ENCODE results near the gene NAT9.

NAT9 gene

GRCh38 chr17:74769856-74770497 lies 6.2 kb downstream of the NAT9 start:
- H3K4me1 Mint-ChIP-seq (ENCODE audit: low read depth in 2 of 2), result peaks cover 37 to 43% of the 10 kb centered on the region in 2 donors
- no peaks in the 10 kb centered on the region for H3K9me3 Mint-ChIP-seq
- no peak for DNase-seq
- peak overlapping the region; percentile 77 to 93 for H3K27ac Mint-ChIP-seq
- no peaks in the 10 kb centered on the region for H3K27me3 Mint-ChIP-seq
- peak overlapping the region in 1 of 2 donors; percentile 10 for H3K4me3 Mint-ChIP-seq
- no peak for ATAC-seq (replicated peaks)
- peaks cover 72% of the 10 kb centered on the region for H3K36me3 Mint-ChIP-seq (ENCODE audit: insufficient read depth)

GRCh38 chr17:74769266-74769855 lies 6.8 kb downstream of the NAT9 start:
- Mint-ChIP-seq H3K27me3 (no peaks in the 10 kb centered on the region), H3K36me3 (ENCODE audit: insufficient read depth) (peaks cover 79% of the 10 kb centered on the region), H3K9me3 (no peaks in the 10 kb centered on the region), H3K4me3 (no peak overlapping the region), H3K4me1 (ENCODE audit: low read depth in 2 of 2) (peaks cover 41 to 47% of the 10 kb centered on the region in 2 donors), H3K27ac (peak overlapping the region; percentile 92 to 93)
- DNase-seq (no peak), ATAC-seq (replicated peaks) (no peak)

- peaks cover 85% of the 10 kb centered on the region for H3K36me3 Mint-ChIP-seq (ENCODE audit: insufficient read depth)
- peaks cover 43 to 47% of the 10 kb centered on the region in 2 donors for H3K4me1 Mint-ChIP-seq (ENCODE audit: low read depth in 2 of 2)
- no peak for ATAC-seq (replicated peaks)
- H3K27me3 Mint-ChIP-seq, result no peaks in the 10 kb centered on the region
- no peak for DNase-seq
- H3K27ac Mint-ChIP-seq, result peak overlapping the region; percentile 18 to 92
- H3K4me3 Mint-ChIP-seq, result no peak overlapping the region
- H3K9me3 Mint-ChIP-seq, result no peaks in the 10 kb centered on the region
Measured at GRCh38 chr17:74768763-74769114, 7.4 kb downstream of the NAT9 start.

GRCh38 chr17:74768069-74768762 lies 7.9 kb downstream of the NAT9 start:
- Mint-ChIP-seq H3K27me3 (no peaks in the 10 kb centered on the region), H3K4me3 (no peak overlapping the region), H3K4me1 (ENCODE audit: low read depth in 2 of 2) (peaks cover 44 to 47% of the 10 kb centered on the region in 2 donors), H3K36me3 (ENCODE audit: insufficient read depth) (peaks cover 88% of the 10 kb centered on the region), H3K9me3 (no peaks in the 10 kb centered on the region), H3K27ac (peak overlapping the region; percentile 82 to 92)
- DNase-seq (no peak), ATAC-seq (replicated peaks) (no peak)

- peak overlapping the region; percentile 38 to 82 for H3K27ac Mint-ChIP-seq
- no peaks in the 10 kb centered on the region for H3K9me3 Mint-ChIP-seq
- no peaks in the 10 kb centered on the region for H3K27me3 Mint-ChIP-seq
- H3K4me1 Mint-ChIP-seq (ENCODE audit: low read depth in 2 of 2), result peaks cover 40 to 45% of the 10 kb centered on the region in 2 donors
- peaks cover 93% of the 10 kb centered on the region for H3K36me3 Mint-ChIP-seq (ENCODE audit: insufficient read depth)
- no peak for ATAC-seq (replicated peaks)
- no peak overlapping the region for H3K4me3 Mint-ChIP-seq
- DNase-seq, result no peak
Measured at GRCh38 chr17:74767111-74767516, 9.0 kb downstream of the NAT9 start.

GRCh38 chr17:74766413-74766812 lies 9.7 kb downstream of the NAT9 start:
- DNase-seq (no peak), ATAC-seq (replicated peaks) (no peak)
- H3K27ac Mint-ChIP-seq, result peak overlapping the region; percentile 64 to 82
- H3K27me3 Mint-ChIP-seq, result no peaks in the 10 kb centered on the region
- H3K36me3 Mint-ChIP-seq (ENCODE audit: insufficient read depth), result peaks cover 86% of the 10 kb centered on the region
- no peak overlapping the region for H3K4me3 Mint-ChIP-seq
- no peaks in the 10 kb centered on the region for H3K9me3 Mint-ChIP-seq
- H3K4me1 Mint-ChIP-seq (ENCODE audit: low read depth in 2 of 2), result peaks cover 42 to 46% of the 10 kb centered on the region in 2 donors

GRCh38 chr17:74764751-74765286 lies 11.3 kb downstream of the NAT9 start:
- H3K36me3 Mint-ChIP-seq (ENCODE audit: insufficient read depth), result peaks cover 73% of the 10 kb centered on the region
- no peaks in the 10 kb centered on the region for H3K9me3 Mint-ChIP-seq
- H3K27me3 Mint-ChIP-seq, result no peaks in the 10 kb centered on the region
- ATAC-seq (replicated peaks) (no peak), DNase-seq (no peak)
- peak overlapping the region; percentile 62 to 71 for H3K27ac Mint-ChIP-seq
- H3K4me3 Mint-ChIP-seq, result no peak overlapping the region
- peaks cover 42 to 47% of the 10 kb centered on the region in 2 donors for H3K4me1 Mint-ChIP-seq (ENCODE audit: low read depth in 2 of 2)

GRCh38 chr17:74763565-74764387 lies 12.4 kb downstream of the NAT9 start:
- H3K27ac Mint-ChIP-seq, result peak overlapping the region; percentile 71 to 72
- peaks cover 42 to 48% of the 10 kb centered on the region in 2 donors for H3K4me1 Mint-ChIP-seq (ENCODE audit: low read depth in 2 of 2)
- DNase-seq, result no peak
- peaks cover 73% of the 10 kb centered on the region for H3K36me3 Mint-ChIP-seq (ENCODE audit: insufficient read depth)
- no peak for ATAC-seq (replicated peaks)
- no peaks in the 10 kb centered on the region for H3K9me3 Mint-ChIP-seq
- no peak overlapping the region for H3K4me3 Mint-ChIP-seq
- no peaks in the 10 kb centered on the region for H3K27me3 Mint-ChIP-seq

- DNase-seq, result no peak
- Mint-ChIP-seq H3K27me3 (no peaks in the 10 kb centered on the region), H3K4me3 (no peak overlapping the region), H3K36me3 (ENCODE audit: insufficient read depth) (peaks cover 67% of the 10 kb centered on the region), H3K9me3 (no peaks in the 10 kb centered on the region), H3K4me1 (ENCODE audit: low read depth in 2 of 2) (peaks cover 52 to 61% of the 10 kb centered on the region in 2 donors), H3K27ac (peak overlapping the region; percentile 60 to 80)
- no peak for ATAC-seq (replicated peaks)
Measured at GRCh38 chr17:74761931-74762330, 14.2 kb downstream of the NAT9 start.

- ATAC-seq (replicated peaks) (no peak), DNase-seq (no peak)
- H3K27ac Mint-ChIP-seq, result peak overlapping the region; percentile 60 to 80
- no peaks in the 10 kb centered on the region for H3K27me3 Mint-ChIP-seq
- peak overlapping the region; percentile 12 to 98 for H3K4me3 Mint-ChIP-seq
- H3K36me3 Mint-ChIP-seq (ENCODE audit: insufficient read depth), result peaks cover 65% of the 10 kb centered on the region
- no peaks in the 10 kb centered on the region for H3K9me3 Mint-ChIP-seq
- H3K4me1 Mint-ChIP-seq (ENCODE audit: low read depth in 2 of 2), result peaks cover 55 to 62% of the 10 kb centered on the region in 2 donors
Measured at GRCh38 chr17:74761419-74761818, 14.7 kb downstream of the NAT9 start.

GRCh38 chr17:74760404-74761105 lies 15.6 kb downstream of the NAT9 start:
- DNase-seq, result no peak
- Mint-ChIP-seq H3K9me3 (no peaks in the 10 kb centered on the region), H3K4me3 (peak overlapping the region; percentile 98 to 99), H3K36me3 (ENCODE audit: insufficient read depth) (peaks cover 61% of the 10 kb centered on the region), H3K27me3 (no peaks in the 10 kb centered on the region), H3K27ac (peak overlapping the region; percentile 80 to 93), H3K4me1 (ENCODE audit: low read depth in 2 of 2) (peaks cover 58 to 63% of the 10 kb centered on the region in 2 donors)
- no peak for ATAC-seq (replicated peaks)

- H3K4me1 Mint-ChIP-seq (ENCODE audit: low read depth in 2 of 2), result peaks cover 60 to 69% of the 10 kb centered on the region in 2 donors
- H3K4me3 Mint-ChIP-seq, result peak overlapping the region; percentile 98 to 99
- H3K9me3 Mint-ChIP-seq, result no peaks in the 10 kb centered on the region
- H3K36me3 Mint-ChIP-seq (ENCODE audit: insufficient read depth), result peaks cover 61% of the 10 kb centered on the region
- DNase-seq, result no peak
- H3K27me3 Mint-ChIP-seq, result no peaks in the 10 kb centered on the region
- ATAC-seq (replicated peaks), result no peak
- peak overlapping the region; percentile 93 for H3K27ac Mint-ChIP-seq
Measured at GRCh38 chr17:74759941-74760340, 16.2 kb downstream of the NAT9 start.
